HG03521 (cell line): ENCODE results near the gene CHST6.
"Not testable (repeated sequence)": the region's sequence is repeated elsewhere in the genome, so short reads cannot be mapped to it uniquely, and the experiment has no call there.

Experiments
- ATAC-seq: cut with Tn5 transposase; IDR thresholded peaks from one replicate; pipeline ENCODE4 v1.9.1; 2021; ENCODE audit warnings: mild to moderate bottlenecking, moderate library complexity; ENCODE audit not compliant: unreplicated experiment

Gene CHST6

GRCh38 chr16:75503801-75504200 lies 8.6 kb upstream of the CHST6 start:
- ATAC-seq = no peak

GRCh38 chr16:75502916-75503605 lies 7.8 kb upstream of the CHST6 start:
- no peak for ATAC-seq

- ATAC-seq = not testable (repeated sequence)
Observed at GRCh38 chr16:75501820-75502219, 6.6 kb upstream of the CHST6 start.

- no peak for ATAC-seq
Observed at GRCh38 chr16:75501359-75501758, 6.1 kb upstream of the CHST6 start.

GRCh38 chr16:75498605-75499322 lies 3.5 kb upstream of the CHST6 start:
- ATAC-seq = not testable (repeated sequence)

GRCh38 chr16:75497558-75497957 lies 2.3 kb upstream of the CHST6 start:
- ATAC-seq = no peak

- ATAC-seq = no peak
Observed at GRCh38 chr16:75494661-75495075, 573 bp downstream of the CHST6 start.

GRCh38 chr16:75494184-75494583 lies 1.1 kb downstream of the CHST6 start:
- ATAC-seq = no peak

GRCh38 chr16:75491876-75492275 lies 3.4 kb downstream of the CHST6 start:
- ATAC-seq = no peak

GRCh38 chr16:75488322-75488721 lies 6.9 kb downstream of the CHST6 start:
- no peak for ATAC-seq

- peak; percentile 39 for ATAC-seq
Observed at GRCh38 chr16:75486676-75487313, 8.4 kb downstream of the CHST6 start.

GRCh38 chr16:75486014-75486675 lies 9.1 kb downstream of the CHST6 start:
- no peak for ATAC-seq

GRCh38 chr16:75485230-75486013 lies 9.8 kb downstream of the CHST6 start:
- ATAC-seq = no peak

GRCh38 chr16:75483222-75483621 lies 12.0 kb downstream of the CHST6 start:
- ATAC-seq = no peak

GRCh38 chr16:75482434-75483205 lies 12.6 kb downstream of the CHST6 start:
- no peak for ATAC-seq

- ATAC-seq = no peak
Observed at GRCh38 chr16:75481475-75481874, 13.8 kb downstream of the CHST6 start.

GRCh38 chr16:75479421-75479990 lies 15.7 kb downstream of the CHST6 start:
- no peak for ATAC-seq

- no peak for ATAC-seq
Observed at GRCh38 chr16:75478480-75479345, 16.5 kb downstream of the CHST6 start.
